Hepatocyte (in vitro differentiated cells): ENCODE results near the gene DCBLD1.

Experiments used
- EZH2 ChIP-seq: fragments of 200-600 bp; sonication (generic); IDR thresholded peaks from 2 replicates; pipeline ENCODE4 v1.6.1; 2016; ENCODE audit warnings: antibody characterized with exemption, mild to moderate bottlenecking, borderline replicate concordance
- TF ChIP-seq, protein P1 (sequence below): fragments of 200-600 bp; sonication (generic); IDR thresholded peaks from 2 replicates; pipeline ENCODE4 v1.5.1; 2016; ENCODE audit warnings: antibody characterized with exemption, mild to moderate bottlenecking; ENCODE audit not compliant: poor library complexity

GRCh38 chr6:117513778-117514365 is 31.4 kb downstream of the DCBLD1 start:
- TF ChIP-seq, protein P1, sequence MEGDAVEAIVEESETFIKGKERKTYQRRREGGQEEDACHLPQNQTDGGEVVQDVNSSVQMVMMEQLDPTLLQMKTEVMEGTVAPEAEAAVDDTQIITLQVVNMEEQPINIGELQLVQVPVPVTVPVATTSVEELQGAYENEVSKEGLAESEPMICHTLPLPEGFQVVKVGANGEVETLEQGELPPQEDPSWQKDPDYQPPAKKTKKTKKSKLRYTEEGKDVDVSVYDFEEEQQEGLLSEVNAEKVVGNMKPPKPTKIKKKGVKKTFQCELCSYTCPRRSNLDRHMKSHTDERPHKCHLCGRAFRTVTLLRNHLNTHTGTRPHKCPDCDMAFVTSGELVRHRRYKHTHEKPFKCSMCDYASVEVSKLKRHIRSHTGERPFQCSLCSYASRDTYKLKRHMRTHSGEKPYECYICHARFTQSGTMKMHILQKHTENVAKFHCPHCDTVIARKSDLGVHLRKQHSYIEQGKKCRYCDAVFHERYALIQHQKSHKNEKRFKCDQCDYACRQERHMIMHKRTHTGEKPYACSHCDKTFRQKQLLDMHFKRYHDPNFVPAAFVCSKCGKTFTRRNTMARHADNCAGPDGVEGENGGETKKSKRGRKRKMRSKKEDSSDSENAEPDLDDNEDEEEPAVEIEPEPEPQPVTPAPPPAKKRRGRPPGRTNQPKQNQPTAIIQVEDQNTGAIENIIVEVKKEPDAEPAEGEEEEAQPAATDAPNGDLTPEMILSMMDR, result no peak
- TF ChIP-seq EZH2, result no peak
